HG03457 (cell line): ENCODE data around the gene UBXN7.
"Not testable (repeated sequence)": the region's sequence is repeated elsewhere in the genome, so short reads cannot be mapped to it uniquely, and the experiment has no call there.

Experiments used
- ATAC-seq: cut with Tn5 transposase; IDR thresholded peaks from one replicate; pipeline ENCODE4 v1.9.1; 2021; ENCODE audit warnings: moderate number of reproducible peaks; ENCODE audit not compliant: unreplicated experiment

Gene UBXN7

GRCh38 chr3:196419386-196419785 is 12.8 kb downstream of the UBXN7 start:
- ATAC-seq, result no peak

GRCh38 chr3:196418601-196419000 is 13.6 kb downstream of the UBXN7 start:
- no peak for ATAC-seq

GRCh38 chr3:196414469-196414868 is 17.8 kb downstream of the UBXN7 start:
- no peak for ATAC-seq

- no peak for ATAC-seq
These were observed 19.5 kb downstream of the UBXN7 start for GRCh38 chr3:196412704-196413103.

GRCh38 chr3:196409409-196409808 is 22.8 kb downstream of the UBXN7 start:
- ATAC-seq, result no peak

GRCh38 chr3:196408565-196409300 is 23.5 kb downstream of the UBXN7 start:
- no peak for ATAC-seq

- ATAC-seq, result no peak
These were observed 25.3 kb downstream of the UBXN7 start for GRCh38 chr3:196406811-196407470.

GRCh38 chr3:196400331-196400730 is 31.9 kb downstream of the UBXN7 start:
- ATAC-seq, result no peak

GRCh38 chr3:196399485-196399945 is 32.7 kb downstream of the UBXN7 start:
- no peak for ATAC-seq

- no peak for ATAC-seq
These were observed 33.4 kb downstream of the UBXN7 start for GRCh38 chr3:196398782-196399181.

GRCh38 chr3:196397941-196398340 is 34.3 kb downstream of the UBXN7 start:
- ATAC-seq, result no peak

- no peak for ATAC-seq
These were observed 42.1 kb downstream of the UBXN7 start for GRCh38 chr3:196390116-196390515.

GRCh38 chr3:196388956-196389355 is 43.3 kb downstream of the UBXN7 start:
- ATAC-seq, result no peak

- ATAC-seq, result not testable (repeated sequence)
These were observed 44.3 kb downstream of the UBXN7 start for GRCh38 chr3:196387941-196388340.

- ATAC-seq, result not testable (repeated sequence)
These were observed 45.4 kb downstream of the UBXN7 start for GRCh38 chr3:196386797-196387196.

GRCh38 chr3:196386034-196386433 is 46.2 kb downstream of the UBXN7 start:
- ATAC-seq, result not testable (repeated sequence)

- not testable (repeated sequence) for ATAC-seq
These were observed 46.8 kb downstream of the UBXN7 start for GRCh38 chr3:196385446-196385845.

GRCh38 chr3:196378146-196378841 is 53.9 kb downstream of the UBXN7 start:
- no peak for ATAC-seq

- ATAC-seq, result no peak
These were observed 54.9 kb downstream of the UBXN7 start for GRCh38 chr3:196377321-196377720.

- no peak for ATAC-seq
These were observed 66.5 kb downstream of the UBXN7 start for GRCh38 chr3:196365736-196366135.

GRCh38 chr3:196360586-196360985 is 71.6 kb downstream of the UBXN7 start:
- no peak for ATAC-seq

- not testable (repeated sequence) for ATAC-seq
These were observed 73.7 kb downstream of the UBXN7 start for GRCh38 chr3:196358540-196358939.
